GM23338 (cell line): ENCODE data around the gene ROCK2. TPM values are rescaled to one million over a fixed set of nuclear protein-coding genes. Genes with fewer than 3 reads are reported as not detected.

ENCODE experiments used
- ATAC-seq: fragments of 200-7000 bp; cut with Tn5 transposase; 3 replicates; pipeline ENCODE4 v1.9.1; 2020
- DNase-seq: peaks from one replicate; pipeline ENCODE4 v3.0.0-alpha.2; 2015; ENCODE audit warnings: low spot score
- H2AFZ ChIP-seq: fragments of 200-600 bp; sonication (generic); 2 replicates; pipeline ENCODE4 v1.8.0; 2016; ENCODE audit warnings: antibody characterized with exemption, mild to moderate bottlenecking, moderate library complexity
- H3F3A ChIP-seq: fragments of 200-600 bp; sonication (generic); replicated peaks from 2 replicates; pipeline ENCODE4 v1.8.0; 2017; ENCODE audit warnings: antibody characterized with exemption, mixed run types, low read depth
- H3K27ac ChIP-seq: fragments of 200-600 bp; sonication (generic); 2 replicates; pipeline ENCODE4 v1.6.1; 2016; ENCODE audit warnings: low read depth
- H3K27me3 ChIP-seq: fragments of 200-600 bp; sonication (generic); 2 replicates; pipeline ENCODE4 v1.8.0; 2016; ENCODE audit warnings: mild to moderate bottlenecking, mixed run types, moderate library complexity; ENCODE audit not compliant: insufficient read depth
- H3K36me3 ChIP-seq: fragments of 200-600 bp; sonication (generic); 2 replicates; pipeline ENCODE4 v1.8.0; 2016; ENCODE audit warnings: mild to moderate bottlenecking; ENCODE audit not compliant: insufficient read depth
- H3K4me1 ChIP-seq: fragments of 200-600 bp; sonication (generic); 2 replicates; pipeline ENCODE4 v1.8.0; 2016; ENCODE audit warnings: mild to moderate bottlenecking, moderate library complexity; ENCODE audit not compliant: insufficient read depth
- H3K4me2 ChIP-seq: fragments of 200-600 bp; sonication (generic); 2 replicates; pipeline ENCODE4 v1.7.1; 2017; ENCODE audit warnings: mixed run types
- H3K4me3 ChIP-seq: fragments of 200-600 bp; sonication (generic); 2 replicates; pipeline ENCODE4 v1.6.1; 2016; ENCODE audit warnings: mixed run types
- H3K79me2 ChIP-seq: fragments of 200-600 bp; sonication (generic); replicated peaks from 2 replicates; pipeline ENCODE4 v1.8.0; 2017; ENCODE audit warnings: mild to moderate bottlenecking; ENCODE audit not compliant: insufficient read depth
- H3K9me2 ChIP-seq: fragments of 200-600 bp; sonication (generic); 2 replicates; pipeline ENCODE4 v1.8.0; 2017; ENCODE audit not compliant: insufficient read depth
- H4K20me1 ChIP-seq: fragments of 200-600 bp; sonication (generic); replicated peaks from 2 replicates; pipeline ENCODE4 v1.8.0; 2017; ENCODE audit warnings: mild to moderate bottlenecking; ENCODE audit not compliant: insufficient read depth
- H3K27ac Mint-ChIP-seq: 2 replicates; pipeline ENCODE4 v1.8.0; 2020; ENCODE audit warnings: inconsistent platforms, mild to moderate bottlenecking, moderate library complexity, mixed read lengths
- H3K27me3 Mint-ChIP-seq: 3 replicates; pipeline ENCODE4 v1.8.0; 2022; ENCODE audit warnings: low read depth, mild to moderate bottlenecking, moderate library complexity, mixed read lengths, inconsistent platforms; ENCODE audit not compliant: insufficient read depth, poor library complexity
- H3K36me3 Mint-ChIP-seq: 3 replicates; pipeline ENCODE4 v1.8.0; 2021; ENCODE audit warnings: low read depth, mild to moderate bottlenecking, inconsistent platforms, moderate library complexity, mixed read lengths
- H3K4me1 Mint-ChIP-seq: 3 replicates; pipeline ENCODE4 v1.8.0; 2020; ENCODE audit warnings: mild to moderate bottlenecking, inconsistent platforms, mixed read lengths
- H3K4me3 Mint-ChIP-seq: 3 replicates; pipeline ENCODE4 v1.8.0; 2021; ENCODE audit warnings: moderate library complexity, mild to moderate bottlenecking, inconsistent platforms, mixed read lengths
- H3K9me3 Mint-ChIP-seq: 3 replicates; pipeline ENCODE4 v1.8.0; 2020; ENCODE audit warnings: moderate library complexity, mild to moderate bottlenecking, inconsistent platforms, mixed read lengths
- CREB1 ChIP-seq: fragments of 250-450 bp; sonication (Bioruptor Pico); IDR thresholded peaks from 2 replicates; pipeline ENCODE4 v1.5.0; 2020; ENCODE audit warnings: low read depth, mild to moderate bottlenecking, moderate library complexity
- EZH2 ChIP-seq: fragments of 200-600 bp; sonication (generic); IDR thresholded peaks from one replicate; pipeline ENCODE4 v1.8.0; 2017; ENCODE audit warnings: antibody characterized with exemption, mild to moderate bottlenecking, low read depth; ENCODE audit not compliant: unreplicated experiment
- EZH2phosphoT487 ChIP-seq: fragments of 200-600 bp; sonication (generic); IDR thresholded peaks from one replicate; pipeline ENCODE4 v1.8.1; 2018; ENCODE audit warnings: antibody characterized with exemption; ENCODE audit not compliant: unreplicated experiment
- JUNB ChIP-seq: IDR thresholded peaks from one replicate; pipeline ENCODE4 v1.6.1; 2016; ENCODE audit warnings: antibody characterized with exemption; ENCODE audit not compliant: unreplicated experiment
- ZNF114 ChIP-seq: fragments of 250-450 bp; sonication (Bioruptor Pico); IDR thresholded peaks from 2 replicates; pipeline ENCODE4 v1.5.0; 2020; ENCODE audit warnings: mild to moderate bottlenecking, moderate library complexity
- ZNF331 ChIP-seq: fragments of 250-450 bp; sonication (Bioruptor Pico); IDR thresholded peaks from 2 replicates; pipeline ENCODE4 v1.5.0; 2020; ENCODE audit warnings: low read depth, mild to moderate bottlenecking, moderate library complexity
- polyA plus RNA-seq: library from polyadenylated mRNA; unstranded; fragments of >200 nt; fragmentation: Nextera tagmentation; extraction: Ambion mirVana; gene quantifications from 2 replicates; pipeline ENCODE4 v1.2.1, GENCODE V29; 2016
- total RNA-seq: library from RNA; depleted of rRNA; stranded (reverse); fragments of >200 nt; shearing (Covaris generic); gene quantifications from 2 replicates; pipeline ENCODE4 v1.2.3, GENCODE V29; 2014
- TF ChIP-seq, protein P1 (sequence below): IDR thresholded peaks from 2 replicates; pipeline ENCODE4 v1.6.1; 2016; ENCODE audit warnings: antibody characterized with exemption
- TF ChIP-seq, protein P2 (sequence below): fragments of 250-450 bp; sonication (Bioruptor Pico); IDR thresholded peaks from 2 replicates; pipeline ENCODE4 v1.5.0; 2020; ENCODE audit warnings: mild to moderate bottlenecking, moderate library complexity
- TF ChIP-seq, protein P3 (sequence below): IDR thresholded peaks from one replicate; pipeline ENCODE4 v1.6.1; 2018; ENCODE audit warnings: antibody characterized with exemption; ENCODE audit not compliant: unreplicated experiment
- TF ChIP-seq, protein P4 (sequence below), 2 experiments: fragments of 200-600 bp in 1 of 2; sonication (generic) in 1 of 2; conservative IDR thresholded peaks; 2 replicates each; pipeline versions ENCODE4 v1.5.1 to v1.6.1; 2016 to 2017; ENCODE audit warnings: antibody characterized with exemption in 2 of 2, low read depth in 2 of 2, mild to moderate bottlenecking in 2 of 2, moderate library complexity in 1 of 2

ROCK2 gene
- total and polyA plus RNA-seq, 2 experiments from 2014 or later: 16.4 to 28.0 TPM

DNA sequence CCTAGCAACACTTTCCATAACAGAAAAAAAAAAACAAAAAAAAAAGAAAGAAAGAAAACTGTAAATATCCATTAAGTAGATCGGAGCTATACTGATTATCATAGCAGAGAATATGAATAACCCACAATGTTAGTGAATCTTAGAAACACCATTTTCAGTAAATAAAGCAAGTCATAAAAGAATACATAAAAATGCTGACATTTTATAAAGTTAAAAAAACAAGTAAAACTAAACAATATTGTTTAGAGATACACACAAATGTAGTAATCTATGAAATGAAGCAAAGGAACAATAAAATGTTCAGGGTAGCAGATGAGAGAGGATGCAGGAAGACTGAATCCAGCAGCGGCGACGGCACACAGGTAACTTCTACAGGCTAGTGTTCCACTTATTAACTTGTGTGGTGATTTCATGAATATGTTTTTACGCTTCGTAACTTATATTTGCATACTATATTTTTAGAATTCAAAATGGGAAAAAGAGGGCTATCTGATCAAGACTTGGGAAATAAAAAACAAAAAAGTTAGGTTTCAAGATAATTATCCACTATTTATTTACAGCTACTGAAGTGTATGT, 4.8 kb downstream of the ROCK2 start:
- Histone ChIP-seq H2AFZ (no peak overlapping the region), H3K27ac (no peak overlapping the region), H3K4me1 (peaks cover 24% of the 10 kb centered on the region; the same call in 1 of the 2 replicates), H3K27me3 (no peaks in the 10 kb centered on the region), H3K9me2 (no peaks in the 10 kb centered on the region), H4K20me1 (peaks cover 43% of the 10 kb centered on the region), H3K36me3 (no peaks in the 10 kb centered on the region), H3K79me2 (peaks cover 90% of the 10 kb centered on the region), H3K4me2 (no peak overlapping the region), H3F3A (no peaks in the 10 kb centered on the region), H3K4me3 (no peak overlapping the region)
- Mint-ChIP-seq H3K27me3 (no peaks in the 10 kb centered on the region), H3K9me3 (peaks cover 7% of the 10 kb centered on the region; the same call in 2 of the 3 replicates), H3K4me1 (peaks cover 14% of the 10 kb centered on the region; the same call in 2 of the 3 replicates), H3K27ac (no peak overlapping the region), H3K4me3 (no peak overlapping the region), H3K36me3 (peaks cover 7% of the 10 kb centered on the region)
- ATAC-seq: no peak
- TF ChIP-seq ZNF331 (CRISPR knock-in tag): no peak
- TF ChIP-seq CREB1 (CRISPR knock-in tag): no peak
- TF ChIP-seq, protein P1, sequence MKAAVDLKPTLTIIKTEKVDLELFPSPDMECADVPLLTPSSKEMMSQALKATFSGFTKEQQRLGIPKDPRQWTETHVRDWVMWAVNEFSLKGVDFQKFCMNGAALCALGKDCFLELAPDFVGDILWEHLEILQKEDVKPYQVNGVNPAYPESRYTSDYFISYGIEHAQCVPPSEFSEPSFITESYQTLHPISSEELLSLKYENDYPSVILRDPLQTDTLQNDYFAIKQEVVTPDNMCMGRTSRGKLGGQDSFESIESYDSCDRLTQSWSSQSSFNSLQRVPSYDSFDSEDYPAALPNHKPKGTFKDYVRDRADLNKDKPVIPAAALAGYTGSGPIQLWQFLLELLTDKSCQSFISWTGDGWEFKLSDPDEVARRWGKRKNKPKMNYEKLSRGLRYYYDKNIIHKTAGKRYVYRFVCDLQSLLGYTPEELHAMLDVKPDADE: no peak
- no peak for TF ChIP-seq EZH2phosphoT487
- TF ChIP-seq ZNF114 (CRISPR knock-in tag): no peak
- TF ChIP-seq, protein P2, sequence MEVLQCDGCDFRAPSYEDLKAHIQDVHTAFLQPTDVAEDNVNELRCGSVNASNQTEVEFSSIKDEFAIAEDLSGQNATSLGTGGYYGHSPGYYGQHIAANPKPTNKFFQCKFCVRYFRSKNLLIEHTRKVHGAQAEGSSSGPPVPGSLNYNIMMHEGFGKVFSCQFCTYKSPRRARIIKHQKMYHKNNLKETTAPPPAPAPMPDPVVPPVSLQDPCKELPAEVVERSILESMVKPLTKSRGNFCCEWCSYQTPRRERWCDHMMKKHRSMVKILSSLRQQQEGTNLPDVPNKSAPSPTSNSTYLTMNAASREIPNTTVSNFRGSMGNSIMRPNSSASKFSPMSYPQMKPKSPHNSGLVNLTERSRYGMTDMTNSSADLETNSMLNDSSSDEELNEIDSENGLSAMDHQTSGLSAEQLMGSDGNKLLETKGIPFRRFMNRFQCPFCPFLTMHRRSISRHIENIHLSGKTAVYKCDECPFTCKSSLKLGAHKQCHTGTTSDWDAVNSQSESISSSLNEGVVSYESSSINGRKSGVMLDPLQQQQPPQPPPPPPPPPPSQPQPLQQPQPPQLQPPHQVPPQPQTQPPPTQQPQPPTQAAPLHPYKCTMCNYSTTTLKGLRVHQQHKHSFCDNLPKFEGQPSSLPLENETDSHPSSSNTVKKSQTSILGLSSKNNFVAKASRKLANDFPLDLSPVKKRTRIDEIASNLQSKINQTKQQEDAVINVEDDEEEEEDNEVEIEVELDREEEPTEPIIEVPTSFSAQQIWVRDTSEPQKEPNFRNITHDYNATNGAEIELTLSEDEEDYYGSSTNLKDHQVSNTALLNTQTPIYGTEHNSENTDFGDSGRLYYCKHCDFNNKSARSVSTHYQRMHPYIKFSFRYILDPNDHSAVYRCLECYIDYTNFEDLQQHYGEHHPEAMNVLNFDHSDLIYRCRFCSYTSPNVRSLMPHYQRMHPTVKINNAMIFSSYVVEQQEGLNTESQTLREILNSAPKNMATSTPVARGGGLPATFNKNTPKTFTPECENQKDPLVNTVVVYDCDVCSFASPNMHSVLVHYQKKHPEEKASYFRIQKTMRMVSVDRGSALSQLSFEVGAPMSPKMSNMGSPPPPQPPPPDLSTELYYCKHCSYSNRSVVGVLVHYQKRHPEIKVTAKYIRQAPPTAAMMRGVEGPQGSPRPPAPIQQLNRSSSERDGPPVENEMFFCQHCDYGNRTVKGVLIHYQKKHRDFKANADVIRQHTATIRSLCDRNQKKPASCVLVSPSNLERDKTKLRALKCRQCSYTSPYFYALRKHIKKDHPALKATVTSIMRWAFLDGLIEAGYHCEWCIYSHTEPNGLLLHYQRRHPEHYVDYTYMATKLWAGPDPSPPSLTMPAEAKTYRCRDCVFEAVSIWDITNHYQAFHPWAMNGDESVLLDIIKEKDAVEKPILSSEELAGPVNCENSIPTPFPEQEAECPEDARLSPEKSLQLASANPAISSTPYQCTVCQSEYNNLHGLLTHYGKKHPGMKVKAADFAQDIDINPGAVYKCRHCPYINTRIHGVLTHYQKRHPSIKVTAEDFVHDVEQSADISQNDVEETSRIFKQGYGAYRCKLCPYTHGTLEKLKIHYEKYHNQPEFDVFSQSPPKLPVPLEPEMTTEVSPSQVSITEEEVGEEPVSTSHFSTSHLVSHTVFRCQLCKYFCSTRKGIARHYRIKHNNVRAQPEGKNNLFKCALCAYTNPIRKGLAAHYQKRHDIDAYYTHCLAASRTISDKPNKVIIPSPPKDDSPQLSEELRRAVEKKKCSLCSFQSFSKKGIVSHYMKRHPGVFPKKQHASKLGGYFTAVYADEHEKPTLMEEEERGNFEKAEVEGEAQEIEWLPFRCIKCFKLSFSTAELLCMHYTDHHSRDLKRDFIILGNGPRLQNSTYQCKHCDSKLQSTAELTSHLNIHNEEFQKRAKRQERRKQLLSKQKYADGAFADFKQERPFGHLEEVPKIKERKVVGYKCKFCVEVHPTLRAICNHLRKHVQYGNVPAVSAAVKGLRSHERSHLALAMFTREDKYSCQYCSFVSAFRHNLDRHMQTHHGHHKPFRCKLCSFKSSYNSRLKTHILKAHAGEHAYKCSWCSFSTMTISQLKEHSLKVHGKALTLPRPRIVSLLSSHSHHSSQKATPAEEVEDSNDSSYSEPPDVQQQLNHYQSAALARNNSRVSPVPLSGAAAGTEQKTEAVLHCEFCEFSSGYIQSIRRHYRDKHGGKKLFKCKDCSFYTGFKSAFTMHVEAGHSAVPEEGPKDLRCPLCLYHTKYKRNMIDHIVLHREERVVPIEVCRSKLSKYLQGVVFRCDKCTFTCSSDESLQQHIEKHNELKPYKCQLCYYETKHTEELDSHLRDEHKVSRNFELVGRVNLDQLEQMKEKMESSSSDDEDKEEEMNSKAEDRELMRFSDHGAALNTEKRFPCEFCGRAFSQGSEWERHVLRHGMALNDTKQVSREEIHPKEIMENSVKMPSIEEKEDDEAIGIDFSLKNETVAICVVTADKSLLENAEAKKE: no peak
- TF ChIP-seq, protein P3, sequence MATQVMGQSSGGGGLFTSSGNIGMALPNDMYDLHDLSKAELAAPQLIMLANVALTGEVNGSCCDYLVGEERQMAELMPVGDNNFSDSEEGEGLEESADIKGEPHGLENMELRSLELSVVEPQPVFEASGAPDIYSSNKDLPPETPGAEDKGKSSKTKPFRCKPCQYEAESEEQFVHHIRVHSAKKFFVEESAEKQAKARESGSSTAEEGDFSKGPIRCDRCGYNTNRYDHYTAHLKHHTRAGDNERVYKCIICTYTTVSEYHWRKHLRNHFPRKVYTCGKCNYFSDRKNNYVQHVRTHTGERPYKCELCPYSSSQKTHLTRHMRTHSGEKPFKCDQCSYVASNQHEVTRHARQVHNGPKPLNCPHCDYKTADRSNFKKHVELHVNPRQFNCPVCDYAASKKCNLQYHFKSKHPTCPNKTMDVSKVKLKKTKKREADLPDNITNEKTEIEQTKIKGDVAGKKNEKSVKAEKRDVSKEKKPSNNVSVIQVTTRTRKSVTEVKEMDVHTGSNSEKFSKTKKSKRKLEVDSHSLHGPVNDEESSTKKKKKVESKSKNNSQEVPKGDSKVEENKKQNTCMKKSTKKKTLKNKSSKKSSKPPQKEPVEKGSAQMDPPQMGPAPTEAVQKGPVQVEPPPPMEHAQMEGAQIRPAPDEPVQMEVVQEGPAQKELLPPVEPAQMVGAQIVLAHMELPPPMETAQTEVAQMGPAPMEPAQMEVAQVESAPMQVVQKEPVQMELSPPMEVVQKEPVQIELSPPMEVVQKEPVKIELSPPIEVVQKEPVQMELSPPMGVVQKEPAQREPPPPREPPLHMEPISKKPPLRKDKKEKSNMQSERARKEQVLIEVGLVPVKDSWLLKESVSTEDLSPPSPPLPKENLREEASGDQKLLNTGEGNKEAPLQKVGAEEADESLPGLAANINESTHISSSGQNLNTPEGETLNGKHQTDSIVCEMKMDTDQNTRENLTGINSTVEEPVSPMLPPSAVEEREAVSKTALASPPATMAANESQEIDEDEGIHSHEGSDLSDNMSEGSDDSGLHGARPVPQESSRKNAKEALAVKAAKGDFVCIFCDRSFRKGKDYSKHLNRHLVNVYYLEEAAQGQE: no peak
- TF ChIP-seq, protein P4, sequence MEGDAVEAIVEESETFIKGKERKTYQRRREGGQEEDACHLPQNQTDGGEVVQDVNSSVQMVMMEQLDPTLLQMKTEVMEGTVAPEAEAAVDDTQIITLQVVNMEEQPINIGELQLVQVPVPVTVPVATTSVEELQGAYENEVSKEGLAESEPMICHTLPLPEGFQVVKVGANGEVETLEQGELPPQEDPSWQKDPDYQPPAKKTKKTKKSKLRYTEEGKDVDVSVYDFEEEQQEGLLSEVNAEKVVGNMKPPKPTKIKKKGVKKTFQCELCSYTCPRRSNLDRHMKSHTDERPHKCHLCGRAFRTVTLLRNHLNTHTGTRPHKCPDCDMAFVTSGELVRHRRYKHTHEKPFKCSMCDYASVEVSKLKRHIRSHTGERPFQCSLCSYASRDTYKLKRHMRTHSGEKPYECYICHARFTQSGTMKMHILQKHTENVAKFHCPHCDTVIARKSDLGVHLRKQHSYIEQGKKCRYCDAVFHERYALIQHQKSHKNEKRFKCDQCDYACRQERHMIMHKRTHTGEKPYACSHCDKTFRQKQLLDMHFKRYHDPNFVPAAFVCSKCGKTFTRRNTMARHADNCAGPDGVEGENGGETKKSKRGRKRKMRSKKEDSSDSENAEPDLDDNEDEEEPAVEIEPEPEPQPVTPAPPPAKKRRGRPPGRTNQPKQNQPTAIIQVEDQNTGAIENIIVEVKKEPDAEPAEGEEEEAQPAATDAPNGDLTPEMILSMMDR (conservative IDR thresholded peaks at IDR 0.05; ENCODE audit: low read depth in 2 of 2): no peak
- TF ChIP-seq JUNB: no peak
- TF ChIP-seq EZH2: no peak
- DNase-seq: no peak
